ENCODE measurements around the gene EFNA2.

The EFNA2 gene

DNA sequence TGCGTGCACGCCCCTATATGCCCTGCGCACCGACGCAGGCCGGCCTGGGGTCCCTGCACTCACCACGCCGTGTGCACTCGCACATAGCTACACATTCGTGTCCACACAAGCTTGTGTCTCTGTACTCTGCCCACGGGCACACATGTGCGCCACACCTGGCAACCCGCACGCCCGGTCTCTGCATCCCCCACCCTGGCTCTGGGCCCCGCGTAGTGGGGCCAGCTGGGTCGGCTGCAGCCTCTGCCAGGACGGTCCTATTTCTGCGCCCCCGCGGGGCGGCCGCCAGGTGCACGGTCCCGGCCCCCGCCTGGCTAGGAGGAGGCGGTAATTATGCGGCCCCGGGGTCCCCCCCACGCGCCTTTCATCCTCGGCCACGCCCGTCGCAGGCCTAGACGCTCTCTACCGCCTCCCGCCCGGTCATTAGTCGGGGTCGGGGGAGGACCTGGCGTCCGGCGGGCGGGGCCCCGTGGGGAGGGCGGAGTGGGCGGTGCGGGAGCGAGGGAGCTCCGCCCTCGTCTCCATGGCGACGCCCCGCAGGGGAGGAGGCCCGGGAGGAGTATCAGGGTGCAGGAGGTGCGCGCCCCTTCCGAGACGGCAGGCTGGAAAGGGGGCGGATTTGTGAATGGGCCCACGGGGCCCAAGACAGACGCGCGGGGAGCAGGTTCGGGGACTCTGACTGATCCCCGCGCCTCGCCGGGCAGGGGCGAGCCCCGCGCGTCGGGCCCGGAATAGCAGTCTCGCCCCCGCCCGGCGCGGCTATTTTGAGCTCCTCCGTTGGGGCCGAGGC lies 19.4 kb upstream of the EFNA2 start:
- Histone ChIP-seq H3K9me3 (ENCODE audit: control insufficient read depth, low read length) (no peaks in the 10 kb centered on the region), H3K4me3 (ENCODE audit: low read length) (no peak overlapping the region), H3K9ac (ENCODE audit: low read length) (peak overlapping the region; percentile 34), H3K36me3 (ENCODE audit: control insufficient read depth, insufficient read depth, low read length) (peaks cover 6% of the 10 kb centered on the region), H3K4me1 (ENCODE audit: control insufficient read depth, insufficient read depth, low read length) (peaks cover 79% of the 10 kb centered on the region), H3K27me3 (ENCODE audit: control insufficient read depth, insufficient read depth, low read length) (no peaks in the 10 kb centered on the region)

GRCh38 chr19:1266916-1267476 lies 18.7 kb upstream of the EFNA2 start:
- Histone ChIP-seq H3K27me3 (ENCODE audit: control insufficient read depth, insufficient read depth, low read length) (no peaks in the 10 kb centered on the region), H3K9me3 (ENCODE audit: control insufficient read depth, low read length) (no peaks in the 10 kb centered on the region), H3K4me1 (ENCODE audit: control insufficient read depth, insufficient read depth, low read length) (peaks cover 79% of the 10 kb centered on the region), H3K4me3 (ENCODE audit: low read length) (peak overlapping the region; percentile 25), H3K36me3 (ENCODE audit: control insufficient read depth, insufficient read depth, low read length) (peaks cover 12% of the 10 kb centered on the region), H3K9ac (ENCODE audit: low read length) (peak overlapping the region; percentile 34)

DNA sequence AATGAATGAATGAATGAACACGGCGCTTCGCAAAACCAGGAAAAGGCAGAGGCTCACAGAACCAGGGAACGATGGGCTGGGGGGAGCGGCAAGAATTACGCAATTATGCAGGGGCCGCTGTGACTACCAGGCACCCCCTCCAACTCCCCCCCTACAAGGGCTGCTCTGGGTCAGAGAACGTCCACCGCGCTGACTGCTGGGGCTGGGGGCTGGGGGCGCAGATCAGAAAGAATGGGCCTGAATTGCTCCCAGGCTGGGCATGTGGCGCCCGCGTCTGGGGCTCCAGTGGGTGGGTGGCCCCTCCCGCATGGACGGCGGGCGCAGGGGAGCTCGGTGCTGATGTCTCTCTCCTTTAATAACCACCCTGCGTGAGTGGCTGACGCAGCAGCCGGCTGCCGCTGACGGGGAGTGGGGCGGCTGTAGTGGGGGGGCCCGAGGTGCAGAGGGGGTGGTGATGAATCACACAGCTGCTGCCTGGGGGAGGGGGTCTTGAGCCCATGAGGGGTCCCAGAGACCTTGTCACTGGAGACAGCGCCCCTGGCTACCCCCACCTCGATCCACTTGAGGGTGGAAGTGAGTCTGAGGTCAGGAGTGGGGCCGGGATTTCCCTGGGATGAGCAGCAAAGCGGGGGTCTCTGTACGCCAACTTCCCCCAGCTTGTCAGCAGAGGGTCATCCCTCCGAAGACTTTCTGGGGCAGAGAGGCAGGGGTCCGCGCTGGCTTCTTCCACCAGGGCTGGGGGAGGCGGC lies 18.0 kb upstream of the EFNA2 start:
- H3K27me3 ChIP-seq (ENCODE audit: control insufficient read depth, insufficient read depth, low read length): no peaks in the 10 kb centered on the region
- H3K4me3 ChIP-seq (ENCODE audit: low read length): peak overlapping the region; percentile 25
- peaks cover 79% of the 10 kb centered on the region for H3K4me1 ChIP-seq (ENCODE audit: control insufficient read depth, insufficient read depth, low read length)
- H3K9ac ChIP-seq (ENCODE audit: low read length): peak overlapping the region; percentile 15
- H3K9me3 ChIP-seq (ENCODE audit: control insufficient read depth, low read length): no peaks in the 10 kb centered on the region
- peaks cover 19% of the 10 kb centered on the region for H3K36me3 ChIP-seq (ENCODE audit: control insufficient read depth, insufficient read depth, low read length)

GRCh38 chr19:1268226-1269064 lies 17.2 kb upstream of the EFNA2 start:
- no peaks in the 10 kb centered on the region for H3K9me3 ChIP-seq (ENCODE audit: control insufficient read depth, low read length)
- peaks cover 79% of the 10 kb centered on the region for H3K4me1 ChIP-seq (ENCODE audit: control insufficient read depth, insufficient read depth, low read length)
- H3K36me3 ChIP-seq (ENCODE audit: control insufficient read depth, insufficient read depth, low read length): peaks cover 27% of the 10 kb centered on the region
- H3K27me3 ChIP-seq (ENCODE audit: control insufficient read depth, insufficient read depth, low read length): no peaks in the 10 kb centered on the region
- peak overlapping the region; percentile 8 for H3K9ac ChIP-seq (ENCODE audit: low read length)
- no peak overlapping the region for H3K4me3 ChIP-seq (ENCODE audit: low read length)

DNA sequence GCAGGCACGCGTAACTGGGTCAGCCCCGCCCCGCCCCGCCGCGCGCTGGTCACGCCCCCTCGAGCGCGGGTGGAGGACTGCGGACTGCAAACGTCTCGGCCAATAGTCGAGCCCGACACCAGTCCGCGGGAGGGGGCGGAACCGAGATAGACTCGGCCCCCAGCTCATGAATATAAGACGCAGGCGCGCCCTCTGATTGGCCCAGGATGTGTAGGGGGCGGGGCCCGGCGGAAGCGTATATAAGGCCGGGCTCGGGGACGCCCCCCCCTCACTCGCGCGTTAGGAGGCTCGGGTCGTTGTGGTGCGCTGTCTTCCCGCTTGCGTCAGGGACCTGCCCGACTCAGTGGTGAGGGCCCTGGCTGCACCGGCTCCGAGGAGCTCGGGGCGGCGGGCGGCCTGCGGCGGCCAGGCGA lies 16.6 kb upstream of the EFNA2 start, which contains the start of gene CIRBP:
Gene CIRBP, plus strand, starts transcription at position 268 of the 413 bp plus-strand sequence. CDS start 1,602 bp downstream, outside the sequence.
- peak within 1 kb of the TSS; percentile 96 for H3K4me3 ChIP-seq (ENCODE audit: low read length)
- peaks cover 33% of the 10 kb centered on the region for H3K36me3 ChIP-seq (ENCODE audit: control insufficient read depth, insufficient read depth, low read length)
- H3K27me3 ChIP-seq (ENCODE audit: control insufficient read depth, insufficient read depth, low read length): no peaks in the 10 kb centered on the region
- H3K9ac ChIP-seq (ENCODE audit: low read length): peak within 1 kb of the TSS; percentile 80
- H3K9me3 ChIP-seq (ENCODE audit: control insufficient read depth, low read length): no peaks in the 10 kb centered on the region
- H3K4me1 ChIP-seq (ENCODE audit: control insufficient read depth, insufficient read depth, low read length): peaks cover 84% of the 10 kb centered on the region

DNA sequence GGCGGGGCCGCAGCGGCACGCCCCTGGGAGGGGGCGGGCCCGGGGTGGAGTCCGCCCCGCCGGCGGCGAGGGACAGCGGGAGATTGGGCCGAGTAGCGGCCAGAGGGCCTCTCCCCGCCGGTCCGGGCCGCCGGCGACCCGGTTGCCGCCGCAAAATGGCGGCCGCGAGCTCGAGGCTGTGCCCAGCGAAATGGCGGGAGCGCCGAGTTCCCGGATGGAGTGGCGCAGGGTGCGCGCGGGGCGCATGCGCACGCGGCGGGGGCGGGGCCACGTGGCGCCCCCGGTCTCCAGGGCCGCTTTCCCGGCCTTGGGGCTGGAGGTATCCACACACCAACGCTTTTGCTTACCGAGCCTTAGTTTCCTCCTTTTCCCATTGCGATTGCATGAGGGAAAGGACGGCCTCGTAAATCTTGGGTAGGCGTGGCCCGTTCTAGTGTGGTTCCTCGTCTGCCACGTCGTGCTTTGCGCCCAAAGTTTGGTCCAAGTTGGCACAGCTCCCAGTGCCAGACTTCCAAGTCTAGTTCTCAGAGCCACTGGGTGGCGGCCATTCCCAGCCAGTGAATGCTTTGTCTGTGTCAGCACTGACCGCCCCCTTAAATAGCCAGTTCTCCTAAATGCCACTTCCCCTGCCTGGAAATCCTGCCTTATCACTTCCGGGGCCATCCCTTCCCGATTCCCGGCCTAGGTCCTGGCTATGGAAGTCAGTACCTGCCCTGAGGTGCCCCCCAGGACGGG lies 16.0 kb upstream of the EFNA2 start:
- peak overlapping the region; percentile 80 for H3K9ac ChIP-seq (ENCODE audit: low read length)
- no peaks in the 10 kb centered on the region for H3K27me3 ChIP-seq (ENCODE audit: control insufficient read depth, insufficient read depth, low read length)
- peaks cover 86% of the 10 kb centered on the region for H3K4me1 ChIP-seq (ENCODE audit: control insufficient read depth, insufficient read depth, low read length)
- H3K4me3 ChIP-seq (ENCODE audit: low read length): peak overlapping the region; percentile 96
- H3K36me3 ChIP-seq (ENCODE audit: control insufficient read depth, insufficient read depth, low read length): peaks cover 39% of the 10 kb centered on the region
- no peaks in the 10 kb centered on the region for H3K9me3 ChIP-seq (ENCODE audit: control insufficient read depth, low read length)

DNA sequence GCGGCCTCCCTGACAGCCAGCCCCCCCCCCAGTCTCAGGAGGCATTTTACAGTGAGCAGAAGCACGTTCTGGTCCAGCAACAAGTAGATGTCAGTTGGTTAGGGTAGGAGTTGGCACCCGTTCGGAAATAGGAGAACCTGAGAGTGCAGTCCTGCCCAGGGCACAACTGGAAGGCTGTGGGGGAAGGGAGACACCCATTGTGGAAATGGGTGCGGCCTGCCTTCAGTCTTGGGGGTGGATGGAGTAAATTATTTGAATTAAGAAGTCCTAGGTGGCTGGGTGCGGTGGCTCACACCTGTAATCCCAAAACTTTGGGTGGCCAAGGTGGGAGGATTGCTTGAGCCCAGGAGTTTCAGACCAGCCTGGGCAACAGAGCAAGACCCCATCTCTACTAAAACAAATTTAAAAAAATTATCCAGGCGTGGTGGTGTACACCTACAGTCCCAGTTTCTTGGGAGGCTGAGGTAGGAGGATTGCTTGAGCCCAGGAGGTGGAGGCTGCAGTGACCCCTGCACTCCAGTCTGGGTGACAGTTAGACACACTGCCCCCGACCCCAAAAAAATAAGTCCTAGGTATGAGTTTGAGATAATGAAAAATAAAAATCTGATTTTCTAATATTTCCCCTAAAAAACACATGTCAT lies 15.3 kb upstream of the EFNA2 start:
- H3K36me3 ChIP-seq (ENCODE audit: control insufficient read depth, insufficient read depth, low read length): peaks cover 40% of the 10 kb centered on the region
- H3K4me3 ChIP-seq (ENCODE audit: low read length): peak overlapping the region; percentile 96
- peaks cover 84% of the 10 kb centered on the region for H3K4me1 ChIP-seq (ENCODE audit: control insufficient read depth, insufficient read depth, low read length)
- H3K9me3 ChIP-seq (ENCODE audit: control insufficient read depth, low read length): no peaks in the 10 kb centered on the region
- no peaks in the 10 kb centered on the region for H3K27me3 ChIP-seq (ENCODE audit: control insufficient read depth, insufficient read depth, low read length)
- H3K9ac ChIP-seq (ENCODE audit: low read length): peak overlapping the region; percentile 80

DNA sequence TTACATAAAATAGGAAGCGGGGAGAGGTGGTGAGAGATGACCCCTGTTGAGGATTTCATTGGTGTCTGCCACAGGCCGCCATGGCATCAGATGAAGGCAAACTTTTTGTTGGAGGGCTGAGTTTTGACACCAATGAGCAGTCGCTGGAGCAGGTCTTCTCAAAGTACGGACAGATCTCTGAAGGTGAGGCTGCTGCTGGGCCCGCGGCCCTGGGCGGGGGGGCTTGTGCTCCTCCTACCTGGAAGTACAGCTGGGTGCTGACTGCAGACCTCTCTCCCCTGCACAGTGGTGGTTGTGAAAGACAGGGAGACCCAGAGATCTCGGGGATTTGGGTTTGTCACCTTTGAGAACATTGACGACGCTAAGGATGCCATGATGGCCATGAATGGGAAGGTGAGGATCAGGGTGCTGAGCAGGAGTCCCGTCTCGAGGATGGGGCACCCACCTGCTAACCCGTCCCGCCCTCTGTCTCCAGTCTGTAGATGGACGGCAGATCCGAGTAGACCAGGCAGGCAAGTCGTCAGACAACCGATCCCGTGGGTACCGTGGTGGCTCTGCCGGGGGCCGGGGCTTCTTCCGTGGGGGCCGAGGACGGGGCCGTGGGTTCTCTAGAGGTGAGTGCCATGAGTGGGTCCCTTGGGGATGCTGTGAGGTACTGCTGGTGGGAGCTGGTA lies 14.7 kb upstream of the EFNA2 start:
- Histone ChIP-seq H3K9me3 (ENCODE audit: control insufficient read depth, low read length) (no peaks in the 10 kb centered on the region), H3K27me3 (ENCODE audit: control insufficient read depth, insufficient read depth, low read length) (no peaks in the 10 kb centered on the region), H3K4me3 (ENCODE audit: low read length) (peak overlapping the region; percentile 11), H3K9ac (ENCODE audit: low read length) (peak overlapping the region; percentile 80), H3K4me1 (ENCODE audit: control insufficient read depth, insufficient read depth, low read length) (peaks cover 79% of the 10 kb centered on the region), H3K36me3 (ENCODE audit: control insufficient read depth, insufficient read depth, low read length) (peaks cover 40% of the 10 kb centered on the region)

DNA sequence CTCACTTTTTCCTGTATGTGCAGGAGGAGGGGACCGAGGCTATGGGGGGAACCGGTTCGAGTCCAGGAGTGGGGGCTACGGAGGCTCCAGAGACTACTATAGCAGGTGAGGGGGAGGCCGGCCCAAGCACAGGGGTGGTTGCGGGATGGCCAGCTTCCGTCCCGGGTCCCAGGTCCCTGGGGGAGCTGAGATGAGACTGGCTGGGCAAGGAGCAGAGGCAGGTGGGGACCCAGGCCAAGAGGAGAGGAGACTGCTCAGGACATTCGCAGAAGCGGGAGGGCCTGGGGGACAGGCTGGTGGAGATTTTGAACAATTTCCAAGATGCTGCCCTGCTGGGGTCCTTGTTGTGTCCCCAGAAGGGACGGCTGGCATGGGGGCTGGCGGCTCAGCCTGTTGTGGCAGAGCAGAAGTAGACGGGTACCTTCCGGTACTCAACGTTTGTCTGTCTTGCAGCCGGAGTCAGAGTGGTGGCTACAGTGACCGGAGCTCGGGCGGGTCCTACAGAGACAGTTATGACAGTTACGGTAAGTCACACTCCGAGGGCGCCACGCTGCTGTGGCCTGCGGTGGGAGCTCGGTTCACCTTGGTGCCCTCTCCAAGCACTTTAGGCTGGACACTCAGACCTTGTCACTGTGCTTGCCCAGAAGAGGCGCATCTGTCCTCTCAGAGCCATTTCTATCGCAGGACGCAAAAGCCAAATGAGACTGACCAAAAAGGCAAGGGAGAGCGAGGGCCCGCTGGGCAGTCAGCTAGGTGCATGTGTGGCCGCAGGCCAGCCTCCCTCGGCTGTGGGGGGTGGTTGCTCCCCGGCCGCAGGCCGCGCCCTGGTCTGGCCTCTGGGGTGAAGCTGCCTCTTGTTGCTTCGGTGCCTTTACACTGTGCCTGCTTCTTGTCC lies 13.9 kb upstream of the EFNA2 start:
- H3K9ac ChIP-seq (ENCODE audit: low read length): peak overlapping the region; percentile 80

More for the DNA sequence above, 13.9 kb upstream of the EFNA2 start:
- Histone ChIP-seq H3K4me3 (ENCODE audit: low read length) (peak overlapping the region; percentile 11), H3K36me3 (ENCODE audit: control insufficient read depth, insufficient read depth, low read length) (peaks cover 40% of the 10 kb centered on the region), H3K4me1 (ENCODE audit: control insufficient read depth, insufficient read depth, low read length) (peaks cover 82% of the 10 kb centered on the region), H3K27me3 (ENCODE audit: control insufficient read depth, insufficient read depth, low read length) (no peaks in the 10 kb centered on the region), H3K9me3 (ENCODE audit: control insufficient read depth, low read length) (no peaks in the 10 kb centered on the region)
